ENCODE results near the gene EVI2B. TPM values are rescaled to one million over a fixed set of nuclear protein-coding genes. Genes with fewer than 3 reads are reported as not detected.

The EVI2B gene
- total RNA-seq, 1 experiment from 2014 or later: not detected

DNA sequence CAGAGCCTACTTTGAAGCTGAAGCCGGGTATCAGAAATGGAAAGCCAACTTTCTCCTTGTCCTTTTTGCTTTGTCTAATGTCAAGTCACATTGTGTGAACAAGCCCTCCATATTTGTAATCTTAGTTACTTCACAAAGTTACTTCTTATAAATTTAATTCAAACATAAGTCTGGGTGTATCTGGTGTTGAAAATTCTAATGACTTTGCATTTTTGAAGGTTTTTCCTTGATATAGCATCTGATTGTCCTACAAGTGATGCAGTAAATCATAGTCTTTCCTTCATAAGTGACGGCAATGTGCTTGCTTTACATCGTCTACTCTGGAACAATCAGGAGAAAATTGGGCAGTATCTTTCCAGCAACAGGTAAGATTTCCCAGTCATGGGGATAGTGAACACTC is 53.7 kb downstream of the EVI2B start:
- no peak overlapping the region for H2AK5ac ChIP-seq (ENCODE audit: insufficient read length, low read length)
- H3K27ac ChIP-seq (ENCODE audit: insufficient read length, low read depth, low read length): no peak overlapping the region
- H2AFZ ChIP-seq (ENCODE audit: low read length): no peak overlapping the region
- TF ChIP-seq, protein P1, sequence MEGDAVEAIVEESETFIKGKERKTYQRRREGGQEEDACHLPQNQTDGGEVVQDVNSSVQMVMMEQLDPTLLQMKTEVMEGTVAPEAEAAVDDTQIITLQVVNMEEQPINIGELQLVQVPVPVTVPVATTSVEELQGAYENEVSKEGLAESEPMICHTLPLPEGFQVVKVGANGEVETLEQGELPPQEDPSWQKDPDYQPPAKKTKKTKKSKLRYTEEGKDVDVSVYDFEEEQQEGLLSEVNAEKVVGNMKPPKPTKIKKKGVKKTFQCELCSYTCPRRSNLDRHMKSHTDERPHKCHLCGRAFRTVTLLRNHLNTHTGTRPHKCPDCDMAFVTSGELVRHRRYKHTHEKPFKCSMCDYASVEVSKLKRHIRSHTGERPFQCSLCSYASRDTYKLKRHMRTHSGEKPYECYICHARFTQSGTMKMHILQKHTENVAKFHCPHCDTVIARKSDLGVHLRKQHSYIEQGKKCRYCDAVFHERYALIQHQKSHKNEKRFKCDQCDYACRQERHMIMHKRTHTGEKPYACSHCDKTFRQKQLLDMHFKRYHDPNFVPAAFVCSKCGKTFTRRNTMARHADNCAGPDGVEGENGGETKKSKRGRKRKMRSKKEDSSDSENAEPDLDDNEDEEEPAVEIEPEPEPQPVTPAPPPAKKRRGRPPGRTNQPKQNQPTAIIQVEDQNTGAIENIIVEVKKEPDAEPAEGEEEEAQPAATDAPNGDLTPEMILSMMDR (conservative IDR thresholded peaks at IDR 0.05): no peak
- peaks cover 2 to 14% (median 14%) of the 10 kb centered on the region in 3 experiments; a peak in 5 of 7 replicates for H3K36me3 Mint-ChIP-seq (ENCODE audit: insufficient read depth in 1 of 3, low read depth in 3 of 3)
- no peak overlapping the region for H3K23ac ChIP-seq (ENCODE audit: insufficient read length, low read depth, low read length)
- H4K91ac ChIP-seq (ENCODE audit: insufficient read length, low read depth, low read length): no peak overlapping the region
- no peak overlapping the region for H4K8ac ChIP-seq (replicated peaks; ENCODE audit: insufficient read length, low read depth, low read length)
- no peaks in the 10 kb centered on the region for H3K4me1 ChIP-seq (ENCODE audit: insufficient read depth, low read length)
- H3K9me3 ChIP-seq (ENCODE audit: control insufficient read depth, low read depth, low read length): no peaks in the 10 kb centered on the region
- no peak overlapping the region for H3K18ac ChIP-seq (ENCODE audit: insufficient read length, low read depth, low read length)
- no peaks in the 10 kb centered on the region for H4K20me1 ChIP-seq (ENCODE audit: control insufficient read depth, insufficient read depth, insufficient read length)
- no peak for DNase-seq
- no peaks in the 10 kb centered on the region for H3K27me3 Mint-ChIP-seq (ENCODE audit: low read depth)
- H2BK5ac ChIP-seq (ENCODE audit: insufficient read length, low read length): no peak overlapping the region
- H3K4me1 Mint-ChIP-seq: no peaks in the 10 kb centered on the region
- H4K5ac ChIP-seq (ENCODE audit: insufficient read length, low read depth, low read length): no peak overlapping the region
- H3K9me3 Mint-ChIP-seq: no peaks in the 10 kb centered on the region
- no peak overlapping the region for H2BK120ac ChIP-seq (ENCODE audit: low read depth, low read length, poor library complexity, severe bottlenecking)
- H3K79me2 ChIP-seq (ENCODE audit: insufficient read depth, low read length): no peaks in the 10 kb centered on the region
- no peak overlapping the region for H3K4me3 Mint-ChIP-seq
- no peaks in the 10 kb centered on the region for H3K79me1 ChIP-seq (ENCODE audit: insufficient read depth, low read depth, low read length, poor library complexity, severe bottlenecking)
- H2BK20ac ChIP-seq (ENCODE audit: low read depth, low read length, poor library complexity, severe bottlenecking): no peak overlapping the region
- no peak overlapping the region for H3K4ac ChIP-seq (ENCODE audit: low read depth, low read length)
- H3K27ac Mint-ChIP-seq: peak overlapping the region in 1 of 3 experiments; percentile 49; a peak in 2 of 7 replicates
- no peaks in the 10 kb centered on the region for H3K27me3 ChIP-seq (ENCODE audit: insufficient read depth, low read length)
- H3K4me2 ChIP-seq (ENCODE audit: insufficient read depth, insufficient read length, low read length): no peak overlapping the region
- no peak overlapping the region for H2BK12ac ChIP-seq (ENCODE audit: insufficient read length, low read depth, low read length)
- H3K9ac ChIP-seq (ENCODE audit: extremely low read depth, insufficient read length, low read length): no peak overlapping the region
- no CpG with 5 or more reads among the region's 3 CpGs for WGBS (ENCODE audit: extremely low coverage, insufficient read length, low lambda C conversion rate)
- H3T11ph ChIP-seq (ENCODE audit: low read length): no peak overlapping the region
- no peak overlapping the region for H3K14ac ChIP-seq (ENCODE audit: insufficient read depth, low read length)
- H3K56ac ChIP-seq (ENCODE audit: insufficient read length, low read depth, low read length): no peak overlapping the region
- no peaks in the 10 kb centered on the region for H3K23me2 ChIP-seq (ENCODE audit: insufficient read length, low read depth, low read length, poor library complexity, severe bottlenecking)
- H2BK15ac ChIP-seq (ENCODE audit: low read depth, low read length): no peak overlapping the region
